GM21529 (cell line): Measurements from ENCODE around the gene ABCF2.

ENCODE experiments used
- ATAC-seq: cut with Tn5 transposase; IDR thresholded peaks from one replicate; pipeline ENCODE4 v1.9.1; 2021; ENCODE audit not compliant: unreplicated experiment

The ABCF2 gene

GRCh38 chr7:151252961-151253711, 26.1 kb upstream of the ABCF2 start:
- no peak for ATAC-seq

GRCh38 chr7:151252561-151252835, 25.5 kb upstream of the ABCF2 start:
- ATAC-seq = no peak

- no peak for ATAC-seq
Observed at GRCh38 chr7:151251689-151252560, 24.9 kb upstream of the ABCF2 start.

GRCh38 chr7:151251328-151251688, 24.3 kb upstream of the ABCF2 start:
- no peak for ATAC-seq

GRCh38 chr7:151250181-151251132, 23.5 kb upstream of the ABCF2 start:
- ATAC-seq = no peak

GRCh38 chr7:151249732-151250072, 22.7 kb upstream of the ABCF2 start:
- ATAC-seq = no peak

- no peak for ATAC-seq
Observed at GRCh38 chr7:151249034-151249731, 22.2 kb upstream of the ABCF2 start.

- ATAC-seq = no peak
Observed at GRCh38 chr7:151248346-151249033, 21.5 kb upstream of the ABCF2 start, which contains the start of gene SMARCD3. Gene SMARCD3, minus strand, starts transcription at chr7:151248694. Its CDS starts 132 bp downstream, at chr7:151248562.

- ATAC-seq = no peak
Observed at GRCh38 chr7:151247611-151248345, 20.8 kb upstream of the ABCF2 start.

- no peak for ATAC-seq
Observed at GRCh38 chr7:151246851-151247580, 20.0 kb upstream of the ABCF2 start.

GRCh38 chr7:151246102-151246850, 19.3 kb upstream of the ABCF2 start:
- ATAC-seq = no peak

GRCh38 chr7:151245360-151246101, 18.5 kb upstream of the ABCF2 start:
- peak; percentile 43 for ATAC-seq

GRCh38 chr7:151244841-151245346, 17.9 kb upstream of the ABCF2 start:
- no peak for ATAC-seq

- no peak for ATAC-seq
Observed at GRCh38 chr7:151244196-151244840, 17.3 kb upstream of the ABCF2 start.

- peak; percentile 39 for ATAC-seq
Observed at GRCh38 chr7:151243408-151244195, 16.6 kb upstream of the ABCF2 start.

GRCh38 chr7:151243045-151243349, 16.0 kb upstream of the ABCF2 start:
- ATAC-seq = no peak
